Measurements from ENCODE around the gene PCED1B.

- TF ChIP-seq, protein P1, sequence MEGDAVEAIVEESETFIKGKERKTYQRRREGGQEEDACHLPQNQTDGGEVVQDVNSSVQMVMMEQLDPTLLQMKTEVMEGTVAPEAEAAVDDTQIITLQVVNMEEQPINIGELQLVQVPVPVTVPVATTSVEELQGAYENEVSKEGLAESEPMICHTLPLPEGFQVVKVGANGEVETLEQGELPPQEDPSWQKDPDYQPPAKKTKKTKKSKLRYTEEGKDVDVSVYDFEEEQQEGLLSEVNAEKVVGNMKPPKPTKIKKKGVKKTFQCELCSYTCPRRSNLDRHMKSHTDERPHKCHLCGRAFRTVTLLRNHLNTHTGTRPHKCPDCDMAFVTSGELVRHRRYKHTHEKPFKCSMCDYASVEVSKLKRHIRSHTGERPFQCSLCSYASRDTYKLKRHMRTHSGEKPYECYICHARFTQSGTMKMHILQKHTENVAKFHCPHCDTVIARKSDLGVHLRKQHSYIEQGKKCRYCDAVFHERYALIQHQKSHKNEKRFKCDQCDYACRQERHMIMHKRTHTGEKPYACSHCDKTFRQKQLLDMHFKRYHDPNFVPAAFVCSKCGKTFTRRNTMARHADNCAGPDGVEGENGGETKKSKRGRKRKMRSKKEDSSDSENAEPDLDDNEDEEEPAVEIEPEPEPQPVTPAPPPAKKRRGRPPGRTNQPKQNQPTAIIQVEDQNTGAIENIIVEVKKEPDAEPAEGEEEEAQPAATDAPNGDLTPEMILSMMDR (IDR thresholded peaks at IDR 0.05 in 2 of 3, conservative IDR thresholded peaks at IDR 0.05 in 1 of 3; ENCODE audit: borderline replicate concordance in 1 of 3, insufficient read depth in 1 of 3, low read depth in 2 of 3, low read length in 2 of 3), result no peak
- no peak for TF ChIP-seq EZH2 (IDR thresholded peaks at IDR 0.05)
Measured at GRCh38 chr12:47078733-47079467, 521 bp upstream of the PCED1B start.

Measured in HCT116 (cell line).